Fibroblast of the aortic adventitia (primary cell): ENCODE data around the gene GFPT2. TPM values are rescaled to one million over a fixed set of nuclear protein-coding genes. Genes with fewer than 3 reads are reported as not detected.

Source experiments
- DNase-seq: peaks from one replicate; pipeline ENCODE4 v3.0.0-alpha.2; 2010; ENCODE audit warnings: low read depth
- H3K4me3 ChIP-seq: 2 replicates; pipeline ENCODE4 v1.5.1; 2011; ENCODE audit warnings: low read depth, mild to moderate bottlenecking, control low read depth, low read length, moderate library complexity
- CTCF ChIP-seq: IDR thresholded peaks from 2 replicates; pipeline ENCODE4 v1.5.1; 2011; ENCODE audit warnings: mild to moderate bottlenecking, low read length, control low read depth, inconsistent platforms; ENCODE audit not compliant: insufficient read depth
- total RNA-seq: library from RNA; depleted of rRNA; stranded (reverse); fragments of >200 nt; gene quantifications from 2 replicates; pipeline ENCODE4 v1.2.3, GENCODE V29; 2012; ENCODE audit warnings: low replicate concordance

The GFPT2 gene
- total RNA-seq, 1 donor, result 69.8 TPM

GRCh38 chr5:180395540-180396274, 42.6 kb upstream of the GFPT2 start:
- DNase-seq, result no peak
- no peak overlapping the region for H3K4me3 ChIP-seq
- no peak for TF ChIP-seq CTCF

GRCh38 chr5:180394031-180394636, 41.0 kb upstream of the GFPT2 start:
- no peak for TF ChIP-seq CTCF
- no peak overlapping the region for H3K4me3 ChIP-seq
- DNase-seq, result no peak

GRCh38 chr5:180391276-180391675, 38.1 kb upstream of the GFPT2 start:
- no peak for TF ChIP-seq CTCF
- DNase-seq, result no peak
- no peak overlapping the region for H3K4me3 ChIP-seq

GRCh38 chr5:180390441-180391190, 37.5 kb upstream of the GFPT2 start:
- H3K4me3 ChIP-seq, result no peak overlapping the region
- DNase-seq, result no peak
- no peak for TF ChIP-seq CTCF

GRCh38 chr5:180389252-180390101, 36.3 kb upstream of the GFPT2 start:
- TF ChIP-seq CTCF, result no peak
- DNase-seq, result no peak

GRCh38 chr5:180387798-180388197, 34.7 kb upstream of the GFPT2 start:
- no peak for TF ChIP-seq CTCF
- no peak for DNase-seq

More at GRCh38 chr5:180389252-180390101, 36.3 kb upstream of the GFPT2 start:
- no peak overlapping the region for H3K4me3 ChIP-seq

More at GRCh38 chr5:180387798-180388197, 34.7 kb upstream of the GFPT2 start:
- no peak overlapping the region for H3K4me3 ChIP-seq
